ENCODE data around the gene HSPD1. TPM values are rescaled to one million over a fixed set of nuclear protein-coding genes. Genes with fewer than 3 reads are reported as not detected.
A peak's percentile ranks its signal among the peaks of the same experiment; 100 is the strongest.

The HSPD1 gene
- total and polyA plus RNA-seq, 2 of the 13 experiments (the other 11 are each of a cell fraction or from before 2014, with no cell fraction given), result 685 to 2,610 TPM

GRCh38 chr2:197500503-197501131 lies 977 bp upstream of the HSPD1 start (continued):
- TF ChIP-seq, protein P1, sequence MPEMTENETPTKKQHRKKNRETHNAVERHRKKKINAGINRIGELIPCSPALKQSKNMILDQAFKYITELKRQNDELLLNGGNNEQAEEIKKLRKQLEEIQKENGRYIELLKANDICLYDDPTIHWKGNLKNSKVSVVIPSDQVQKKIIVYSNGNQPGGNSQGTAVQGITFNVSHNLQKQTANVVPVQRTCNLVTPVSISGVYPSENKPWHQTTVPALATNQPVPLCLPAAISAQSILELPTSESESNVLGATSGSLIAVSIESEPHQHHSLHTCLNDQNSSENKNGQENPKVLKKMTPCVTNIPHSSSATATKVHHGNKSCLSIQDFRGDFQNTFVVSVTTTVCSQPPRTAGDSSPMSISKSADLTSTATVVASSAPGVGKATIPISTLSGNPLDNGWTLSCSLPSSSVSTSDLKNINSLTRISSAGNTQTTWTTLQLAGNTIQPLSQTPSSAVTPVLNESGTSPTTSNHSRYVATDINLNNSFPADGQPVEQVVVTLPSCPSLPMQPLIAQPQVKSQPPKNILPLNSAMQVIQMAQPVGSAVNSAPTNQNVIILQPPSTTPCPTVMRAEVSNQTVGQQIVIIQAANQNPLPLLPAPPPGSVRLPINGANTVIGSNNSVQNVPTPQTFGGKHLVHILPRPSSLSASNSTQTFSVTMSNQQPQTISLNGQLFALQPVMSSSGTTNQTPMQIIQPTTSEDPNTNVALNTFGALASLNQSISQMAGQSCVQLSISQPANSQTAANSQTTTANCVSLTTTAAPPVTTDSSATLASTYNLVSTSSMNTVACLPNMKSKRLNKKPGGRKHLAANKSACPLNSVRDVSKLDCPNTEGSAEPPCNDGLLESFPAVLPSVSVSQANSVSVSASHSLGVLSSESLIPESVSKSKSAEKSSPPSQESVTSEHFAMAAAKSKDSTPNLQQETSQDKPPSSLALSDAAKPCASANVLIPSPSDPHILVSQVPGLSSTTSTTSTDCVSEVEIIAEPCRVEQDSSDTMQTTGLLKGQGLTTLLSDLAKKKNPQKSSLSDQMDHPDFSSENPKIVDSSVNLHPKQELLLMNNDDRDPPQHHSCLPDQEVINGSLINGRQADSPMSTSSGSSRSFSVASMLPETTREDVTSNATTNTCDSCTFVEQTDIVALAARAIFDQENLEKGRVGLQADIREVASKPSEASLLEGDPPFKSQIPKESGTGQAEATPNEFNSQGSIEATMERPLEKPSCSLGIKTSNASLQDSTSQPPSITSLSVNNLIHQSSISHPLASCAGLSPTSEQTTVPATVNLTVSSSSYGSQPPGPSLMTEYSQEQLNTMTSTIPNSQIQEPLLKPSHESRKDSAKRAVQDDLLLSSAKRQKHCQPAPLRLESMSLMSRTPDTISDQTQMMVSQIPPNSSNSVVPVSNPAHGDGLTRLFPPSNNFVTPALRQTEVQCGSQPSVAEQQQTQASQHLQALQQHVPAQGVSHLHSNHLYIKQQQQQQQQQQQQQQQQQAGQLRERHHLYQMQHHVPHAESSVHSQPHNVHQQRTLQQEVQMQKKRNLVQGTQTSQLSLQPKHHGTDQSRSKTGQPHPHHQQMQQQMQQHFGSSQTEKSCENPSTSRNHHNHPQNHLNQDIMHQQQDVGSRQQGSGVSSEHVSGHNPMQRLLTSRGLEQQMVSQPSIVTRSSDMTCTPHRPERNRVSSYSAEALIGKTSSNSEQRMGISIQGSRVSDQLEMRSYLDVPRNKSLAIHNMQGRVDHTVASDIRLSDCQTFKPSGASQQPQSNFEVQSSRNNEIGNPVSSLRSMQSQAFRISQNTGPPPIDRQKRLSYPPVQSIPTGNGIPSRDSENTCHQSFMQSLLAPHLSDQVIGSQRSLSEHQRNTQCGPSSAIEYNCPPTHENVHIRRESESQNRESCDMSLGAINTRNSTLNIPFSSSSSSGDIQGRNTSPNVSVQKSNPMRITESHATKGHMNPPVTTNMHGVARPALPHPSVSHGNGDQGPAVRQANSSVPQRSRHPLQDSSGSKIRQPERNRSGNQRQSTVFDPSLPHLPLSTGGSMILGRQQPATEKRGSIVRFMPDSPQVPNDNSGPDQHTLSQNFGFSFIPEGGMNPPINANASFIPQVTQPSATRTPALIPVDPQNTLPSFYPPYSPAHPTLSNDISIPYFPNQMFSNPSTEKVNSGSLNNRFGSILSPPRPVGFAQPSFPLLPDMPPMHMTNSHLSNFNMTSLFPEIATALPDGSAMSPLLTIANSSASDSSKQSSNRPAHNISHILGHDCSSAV (CRISPR knock-in tag; IDR thresholded peaks at IDR 0.05; ENCODE audit: borderline replicate concordance), result no peak
- TF ChIP-seq SAFB2 (CRISPR knock-in tag; IDR thresholded peaks at IDR 0.05; ENCODE audit: borderline replicate concordance, low read depth), result no peak
- no peak for TF ChIP-seq HNF4G (IDR thresholded peaks at IDR 0.05; ENCODE audit: borderline replicate concordance, low read depth, low read length)
- no peak for TF ChIP-seq HNF4G (CRISPR knock-in tag; IDR thresholded peaks at IDR 0.05; ENCODE audit: borderline replicate concordance, low read depth)
- no peak for TF ChIP-seq IRF2 (CRISPR knock-in tag; IDR thresholded peaks at IDR 0.05)
- TF ChIP-seq HOXA7 (CRISPR knock-in tag; IDR thresholded peaks at IDR 0.05), result no peak
- TF ChIP-seq ZNF501 (CRISPR knock-in tag; IDR thresholded peaks at IDR 0.05), result no peak
- no peak for TF ChIP-seq ETV5 (CRISPR knock-in tag; IDR thresholded peaks at IDR 0.05; ENCODE audit: borderline replicate concordance)
- no peak for TF ChIP-seq ZNF790 (CRISPR knock-in tag; IDR thresholded peaks at IDR 0.05; ENCODE audit: borderline replicate concordance)
- no peak for TF ChIP-seq PHF5A (CRISPR knock-in tag; IDR thresholded peaks at IDR 0.05; ENCODE audit: low read depth, unreplicated experiment)
- no peak for TF ChIP-seq SRY (CRISPR knock-in tag; IDR thresholded peaks at IDR 0.05)
- no peak for TF ChIP-seq RNF219 (CRISPR knock-in tag; IDR thresholded peaks at IDR 0.05)
- TF ChIP-seq TCF7 (IDR thresholded peaks at IDR 0.05; ENCODE audit: low read depth), result 0 out of 2 replicates have a peak, but pooled peaks have one; percentile 4
- no peak for TF ChIP-seq SIX4 (CRISPR knock-in tag; IDR thresholded peaks at IDR 0.05)
- TF ChIP-seq ZFP82 (CRISPR knock-in tag; IDR thresholded peaks at IDR 0.05; ENCODE audit: borderline replicate concordance), result no peak
- no peak for TF ChIP-seq HHEX (CRISPR knock-in tag; IDR thresholded peaks at IDR 0.05)
- TF ChIP-seq ZBTB34 (CRISPR knock-in tag; IDR thresholded peaks at IDR 0.05), result no peak
